DND-41 (cell line): ENCODE data around the gene WNT9B.

Source experiments
- ATAC-seq: fragments of 200-7000 bp; cut with Tn5 transposase; 3 replicates; pipeline ENCODE4 v1.9.1; 2021; ENCODE audit warnings: low read depth; ENCODE audit not compliant: insufficient read depth
- DNase-seq: peaks from one replicate; pipeline ENCODE4 v3.0.0-alpha.2; 2020
- H2AFZ ChIP-seq: 2 replicates; pipeline ENCODE4 v1.6.0; 2012; ENCODE audit warnings: low read depth, low read length
- H3K27ac ChIP-seq: 2 replicates; pipeline ENCODE4 v1.5.1; 2012; ENCODE audit warnings: low read length, inconsistent platforms
- H3K27me3 ChIP-seq: fragments of 200-600 bp; sonication (generic); 2 replicates; pipeline ENCODE4 v1.6.0; 2012; ENCODE audit warnings: low read length, mild to moderate bottlenecking, inconsistent platforms; ENCODE audit not compliant: insufficient read depth, poor library complexity
- H3K36me3 ChIP-seq: 2 replicates; pipeline ENCODE4 v1.5.1; 2012; ENCODE audit warnings: low read length, inconsistent platforms; ENCODE audit not compliant: insufficient read depth
- H3K4me1 ChIP-seq: 2 replicates; pipeline ENCODE4 v1.5.1; 2012; ENCODE audit warnings: mild to moderate bottlenecking, low read length; ENCODE audit not compliant: insufficient read depth
- H3K4me2 ChIP-seq: 2 replicates; pipeline ENCODE4 v1.6.0; 2012; ENCODE audit warnings: mild to moderate bottlenecking, moderate library complexity, low read length, inconsistent platforms; ENCODE audit not compliant: insufficient read depth
- H3K4me3 ChIP-seq, 2 experiments: fragments of 200-600 bp in 1 of 2; shearing (Covaris generic) in 1 of 2; 2 replicates each; pipeline ENCODE4 v1.5.1; 2012 to 2016; ENCODE audit warnings: inconsistent platforms in 2 of 2, low read length in 2 of 2, mild to moderate bottlenecking in 2 of 2, low read depth in 1 of 2, moderate library complexity in 1 of 2
- H3K79me2 ChIP-seq: 2 replicates; pipeline ENCODE4 v1.6.0; 2012; ENCODE audit warnings: low read length, inconsistent platforms; ENCODE audit not compliant: insufficient read depth
- H3K9ac ChIP-seq: 2 replicates; pipeline ENCODE4 v1.6.0; 2012; ENCODE audit warnings: low read depth, mild to moderate bottlenecking, inconsistent platforms, low read length, moderate library complexity
- H3K9me3 ChIP-seq: 2 replicates; pipeline ENCODE4 v1.5.1; 2012; ENCODE audit warnings: low read length, moderate library complexity, mild to moderate bottlenecking, inconsistent platforms; ENCODE audit not compliant: insufficient read depth, severe bottlenecking
- H4K20me1 ChIP-seq: 2 replicates; pipeline ENCODE4 v1.6.0; 2012; ENCODE audit warnings: low read length; ENCODE audit not compliant: insufficient read depth
- EZH2 ChIP-seq: IDR thresholded peaks from 3 replicates; pipeline ENCODE4 v1.6.1; 2012; ENCODE audit warnings: borderline replicate concordance, low read depth, mild to moderate bottlenecking, moderate library complexity, low read length, inconsistent platforms; ENCODE audit not compliant: severe bottlenecking
- TF ChIP-seq, protein P1 (sequence below): IDR thresholded peaks from 2 replicates; pipeline ENCODE4 v1.5.1; 2012; ENCODE audit warnings: borderline replicate concordance, low read length, moderate library complexity, mild to moderate bottlenecking; ENCODE audit not compliant: poor library complexity, severe bottlenecking; ENCODE audit errors: extremely low read depth

Gene WNT9B

GRCh38 chr17:46916211-46916610 lies 64.8 kb downstream of the WNT9B start:
- ATAC-seq (no peak), DNase-seq (no peak)
- Histone ChIP-seq H3K36me3 (no peaks in the 10 kb centered on the region), H4K20me1 (no peaks in the 10 kb centered on the region; the same call in 1 of the 2 replicates), H3K27ac (no peak overlapping the region), H3K4me1 (no peaks in the 10 kb centered on the region), H3K79me2 (no peaks in the 10 kb centered on the region), H3K27me3 (no peaks in the 10 kb centered on the region), H3K9me3 (no peaks in the 10 kb centered on the region), H3K4me3 (no peak overlapping the region), H2AFZ (no peak overlapping the region), H3K4me2 (no peak overlapping the region), H3K9ac (no peak overlapping the region)
- no peak for TF ChIP-seq EZH2
- TF ChIP-seq, protein P1, sequence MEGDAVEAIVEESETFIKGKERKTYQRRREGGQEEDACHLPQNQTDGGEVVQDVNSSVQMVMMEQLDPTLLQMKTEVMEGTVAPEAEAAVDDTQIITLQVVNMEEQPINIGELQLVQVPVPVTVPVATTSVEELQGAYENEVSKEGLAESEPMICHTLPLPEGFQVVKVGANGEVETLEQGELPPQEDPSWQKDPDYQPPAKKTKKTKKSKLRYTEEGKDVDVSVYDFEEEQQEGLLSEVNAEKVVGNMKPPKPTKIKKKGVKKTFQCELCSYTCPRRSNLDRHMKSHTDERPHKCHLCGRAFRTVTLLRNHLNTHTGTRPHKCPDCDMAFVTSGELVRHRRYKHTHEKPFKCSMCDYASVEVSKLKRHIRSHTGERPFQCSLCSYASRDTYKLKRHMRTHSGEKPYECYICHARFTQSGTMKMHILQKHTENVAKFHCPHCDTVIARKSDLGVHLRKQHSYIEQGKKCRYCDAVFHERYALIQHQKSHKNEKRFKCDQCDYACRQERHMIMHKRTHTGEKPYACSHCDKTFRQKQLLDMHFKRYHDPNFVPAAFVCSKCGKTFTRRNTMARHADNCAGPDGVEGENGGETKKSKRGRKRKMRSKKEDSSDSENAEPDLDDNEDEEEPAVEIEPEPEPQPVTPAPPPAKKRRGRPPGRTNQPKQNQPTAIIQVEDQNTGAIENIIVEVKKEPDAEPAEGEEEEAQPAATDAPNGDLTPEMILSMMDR: no peak

DNA sequence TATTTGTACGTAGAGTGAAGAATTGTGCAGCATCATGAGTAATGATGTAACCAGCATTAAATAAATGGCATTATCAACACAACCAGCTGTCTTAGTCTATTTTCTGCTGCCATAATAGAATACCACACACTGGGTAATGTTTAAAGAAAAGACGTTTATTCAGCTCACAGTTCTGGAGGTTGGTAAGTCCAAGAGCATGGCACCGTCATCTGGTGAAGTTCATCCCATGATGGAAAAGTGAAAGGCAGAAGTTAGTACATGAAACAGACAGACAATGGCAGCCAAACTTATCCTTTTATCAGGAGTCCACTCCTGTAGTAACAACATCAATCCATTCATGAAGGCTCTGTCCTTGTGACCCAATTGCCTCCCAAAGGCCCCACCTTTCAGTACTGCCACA lies 65.2 kb downstream of the WNT9B start:
- Histone ChIP-seq H3K36me3 (no peaks in the 10 kb centered on the region), H3K9me3 (no peaks in the 10 kb centered on the region), H3K4me2 (no peak overlapping the region), H4K20me1 (no peaks in the 10 kb centered on the region; the same call in 1 of the 2 replicates), H3K27me3 (no peaks in the 10 kb centered on the region), H3K79me2 (no peaks in the 10 kb centered on the region), H2AFZ (no peak overlapping the region), H3K9ac (no peak overlapping the region), H3K27ac (no peak overlapping the region), H3K4me3 (no peak overlapping the region), H3K4me1 (no peaks in the 10 kb centered on the region)
- ATAC-seq (no peak), DNase-seq (no peak)
- TF ChIP-seq, protein P1: no peak
- no peak for TF ChIP-seq EZH2

DNA sequence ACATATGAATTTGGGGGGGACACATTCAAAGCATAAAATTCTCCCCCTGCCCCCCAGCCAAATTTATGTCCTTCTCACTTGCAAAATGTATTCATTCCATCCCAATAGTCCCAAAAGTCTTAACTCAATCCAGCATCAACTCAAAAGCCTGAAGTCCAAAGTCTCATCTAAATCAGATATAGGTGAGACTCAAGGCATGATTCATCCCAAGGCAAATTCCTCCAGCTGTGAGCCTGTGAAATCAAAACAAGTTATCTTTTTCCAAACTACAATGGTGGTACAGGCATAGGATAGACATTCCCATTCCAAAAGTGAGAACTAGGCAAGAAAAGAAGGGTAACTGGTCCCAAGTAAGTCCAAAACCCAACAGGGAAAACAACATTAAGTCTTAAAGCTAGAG lies 65.7 kb downstream of the WNT9B start:
- no peak for ATAC-seq
- H4K20me1 ChIP-seq: no peaks in the 10 kb centered on the region; the same call in 1 of the 2 replicates
- H3K4me2 ChIP-seq: no peak overlapping the region

More for the DNA sequence above, 65.7 kb downstream of the WNT9B start:
- H3K9me3 ChIP-seq: no peaks in the 10 kb centered on the region
- no peak overlapping the region for H2AFZ ChIP-seq
- no peak overlapping the region for H3K27ac ChIP-seq
- TF ChIP-seq, protein P1: no peak
- no peak for TF ChIP-seq EZH2
- H3K79me2 ChIP-seq: no peaks in the 10 kb centered on the region
- no peaks in the 10 kb centered on the region for H3K27me3 ChIP-seq
- no peaks in the 10 kb centered on the region for H3K36me3 ChIP-seq
- DNase-seq: no peak
- 0 out of 2 replicates have a peak, but pooled peaks cover 2% of the 10 kb centered on the region for H3K4me1 ChIP-seq
- no peak overlapping the region for H3K9ac ChIP-seq
- H3K4me3 ChIP-seq: no peak overlapping the region
